ENCODE measurements around the gene H1-8.

Gene H1-8

DNA sequence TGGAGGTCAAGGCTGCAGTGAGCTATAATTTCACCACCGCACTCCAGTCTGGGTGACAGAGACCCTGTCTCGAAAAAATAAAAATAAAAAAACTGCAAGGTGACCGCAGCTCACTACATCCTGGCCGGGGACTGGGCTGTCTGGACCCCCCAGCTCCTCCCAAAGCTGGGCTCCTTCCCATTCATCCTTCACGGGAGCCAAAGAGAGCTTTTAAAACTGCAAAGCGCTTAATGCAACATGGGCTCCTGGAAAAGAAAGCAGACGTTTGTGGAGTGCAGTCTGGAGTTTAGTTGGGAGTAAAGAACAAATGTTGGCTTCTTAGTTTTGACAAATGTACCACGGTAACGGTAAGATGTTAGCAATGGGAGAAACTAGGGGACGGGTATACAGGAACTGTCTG, 51.4 kb downstream of the H1-8 start:
- no peak for DNase-seq (ENCODE audit: low spot score)

DNA sequence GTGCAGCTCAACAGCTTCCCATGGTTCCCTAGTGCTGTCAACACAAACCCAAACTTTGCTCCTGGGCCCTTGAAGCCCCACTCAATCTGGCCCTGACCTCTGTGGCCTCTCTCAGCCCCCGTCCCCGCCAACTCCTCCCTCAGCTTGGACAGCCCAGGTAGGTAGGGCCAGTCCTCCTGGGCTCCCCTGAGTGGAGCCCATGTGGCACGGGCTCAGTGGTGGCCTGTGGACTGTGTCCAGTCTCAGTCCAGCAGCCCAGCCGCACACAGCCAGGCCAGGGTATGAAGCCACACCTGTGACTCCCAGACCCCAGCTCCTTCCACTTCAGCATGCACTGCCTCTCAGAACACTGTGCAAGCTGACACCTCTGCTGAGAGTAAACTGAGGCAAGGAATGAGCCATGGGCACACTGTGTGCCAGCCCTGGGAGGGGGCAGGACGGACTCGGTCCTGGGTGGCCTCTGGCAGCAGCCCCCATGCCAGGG, 52.0 kb downstream of the H1-8 start:
- no peak for DNase-seq (ENCODE audit: low spot score)

DNA sequence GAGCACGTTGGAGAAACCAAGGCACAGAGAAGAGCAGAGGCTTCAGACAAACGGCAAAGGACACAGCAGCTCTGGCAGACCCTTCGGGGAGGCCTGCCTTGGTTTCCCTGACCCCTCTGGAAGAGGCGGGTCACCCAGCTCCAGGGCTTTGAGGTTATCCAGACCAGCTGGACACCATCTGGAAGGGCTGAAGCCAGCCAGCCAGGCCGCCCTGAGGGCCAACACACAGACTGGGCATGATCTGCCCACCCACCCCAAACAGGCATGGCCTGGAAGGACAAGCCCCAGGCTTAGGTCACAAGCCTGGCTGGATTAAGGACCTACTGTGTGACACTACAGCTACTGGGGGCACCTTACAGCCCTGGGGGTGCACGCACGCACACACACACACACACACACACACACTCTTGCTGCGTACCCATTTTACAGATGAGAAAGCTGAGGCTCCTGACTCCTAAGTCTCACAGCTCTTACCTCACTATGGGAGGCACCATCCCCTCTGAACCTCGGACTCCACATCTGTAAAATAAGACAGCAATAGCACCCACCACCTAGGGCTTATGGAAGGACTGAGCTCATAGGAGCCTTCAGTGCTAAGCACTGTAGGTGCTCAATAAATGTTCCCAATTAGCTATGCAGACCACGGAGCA, 52.7 kb downstream of the H1-8 start:
- no peak for DNase-seq (ENCODE audit: low spot score)

DNA sequence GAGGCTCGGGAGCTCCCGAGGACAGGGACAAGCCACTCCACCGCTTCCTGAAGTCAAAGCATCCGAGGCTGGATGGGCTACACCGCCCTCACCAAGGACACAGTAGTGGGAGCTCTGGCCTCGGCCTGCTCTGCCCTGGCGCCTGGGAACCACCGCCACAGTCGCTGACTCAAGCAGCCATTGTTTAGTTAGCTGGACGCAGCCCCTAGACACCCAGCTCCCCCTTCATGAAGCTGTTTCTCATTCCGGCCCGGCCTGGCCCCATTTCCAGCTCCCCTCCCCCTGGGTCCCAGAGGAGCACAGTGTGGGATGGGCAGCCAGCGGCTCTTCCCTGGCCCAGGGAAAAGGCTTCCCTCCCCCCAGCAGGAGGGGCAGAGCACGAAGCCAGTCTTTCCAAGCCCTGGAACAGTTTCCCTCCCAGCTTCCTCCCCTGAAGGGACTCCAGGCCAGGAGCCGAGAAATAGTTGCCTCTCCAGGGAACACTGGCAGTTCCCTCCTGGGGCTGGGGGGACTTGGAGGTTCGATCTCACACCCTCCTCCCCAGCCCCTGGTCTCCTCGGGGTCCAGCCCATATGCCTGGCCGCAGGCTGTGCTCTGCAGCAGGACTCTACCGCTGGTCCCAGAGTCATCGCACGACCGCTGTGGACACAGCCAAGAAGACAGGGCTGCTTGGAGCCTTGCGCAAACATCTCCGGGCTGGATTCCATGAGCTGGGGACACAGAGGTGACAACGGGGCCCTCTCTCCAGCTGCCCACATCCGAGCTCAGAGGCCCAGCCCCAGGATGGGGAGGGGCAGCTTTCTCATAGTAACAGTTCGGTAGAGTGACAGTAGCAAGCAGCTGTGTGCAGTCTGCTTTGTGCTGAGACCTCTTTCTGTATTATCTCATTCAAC, 53.5 kb downstream of the H1-8 start:
- DNase-seq (ENCODE audit: low spot score), result peak; percentile 62

DNA sequence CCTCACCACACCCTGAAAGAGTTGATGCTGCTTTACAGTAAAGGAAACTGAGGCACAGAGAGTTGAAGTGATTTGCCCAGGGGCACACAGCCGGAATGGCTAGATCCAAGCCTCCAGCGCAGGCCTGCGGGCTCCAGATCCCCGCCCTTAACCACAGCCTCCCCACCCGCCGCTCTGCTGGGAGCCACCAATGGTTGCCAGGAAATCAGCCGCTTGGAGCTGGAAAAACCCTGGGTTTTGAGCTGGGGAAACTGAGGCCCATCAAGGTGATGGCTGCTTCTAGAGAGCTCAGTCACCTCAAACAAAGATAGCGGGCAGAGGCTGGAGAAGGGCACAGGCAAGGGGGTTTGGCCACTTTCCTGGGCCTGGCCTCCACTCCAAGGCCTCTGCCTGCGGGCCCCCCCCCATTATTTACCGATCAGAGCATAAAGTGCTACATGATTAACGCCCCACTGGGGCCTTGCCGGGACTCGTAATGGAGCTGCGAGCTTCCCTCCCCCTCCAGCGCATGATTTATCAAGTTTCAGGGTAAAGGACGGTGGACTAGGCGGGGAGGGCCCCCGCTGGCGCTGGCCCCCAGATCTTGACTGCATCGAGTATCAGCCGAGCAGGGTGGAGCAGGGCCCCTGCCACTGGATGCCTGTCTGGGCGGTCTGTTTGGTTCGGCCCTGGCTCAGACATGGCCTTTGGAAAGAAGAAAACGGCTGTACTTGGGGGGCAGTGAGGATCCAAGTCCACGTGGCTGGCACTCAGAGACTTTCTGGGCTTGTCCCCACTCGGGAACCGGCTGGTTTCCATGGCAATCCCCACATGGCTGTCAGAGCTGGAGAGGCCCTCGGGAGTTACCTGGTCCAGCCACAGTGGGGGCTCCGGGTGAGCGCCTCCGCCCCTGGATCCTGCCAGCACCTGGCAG, 54.4 kb downstream of the H1-8 start:
- DNase-seq (ENCODE audit: low spot score), result no peak

DNA sequence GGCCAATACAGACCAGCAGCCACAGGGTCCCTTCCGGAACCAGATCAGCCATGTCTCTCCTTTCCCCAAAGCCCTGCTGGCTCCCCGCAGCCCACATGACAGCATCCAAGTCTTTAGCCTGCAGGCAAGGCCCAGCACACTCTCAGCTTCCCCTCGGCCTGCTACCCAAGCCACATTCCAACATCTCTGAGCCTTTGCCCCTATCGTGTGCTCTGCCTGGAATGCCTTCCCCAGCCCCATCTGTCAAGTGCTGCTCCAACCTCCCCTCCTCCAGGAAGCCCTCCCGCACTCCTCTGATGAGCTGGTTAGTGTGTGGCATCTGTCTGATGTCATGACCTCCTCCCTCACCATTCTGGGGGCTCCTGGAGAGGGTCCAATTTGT, 55.0 kb downstream of the H1-8 start:
- DNase-seq (ENCODE audit: low spot score), result no peak

DNA sequence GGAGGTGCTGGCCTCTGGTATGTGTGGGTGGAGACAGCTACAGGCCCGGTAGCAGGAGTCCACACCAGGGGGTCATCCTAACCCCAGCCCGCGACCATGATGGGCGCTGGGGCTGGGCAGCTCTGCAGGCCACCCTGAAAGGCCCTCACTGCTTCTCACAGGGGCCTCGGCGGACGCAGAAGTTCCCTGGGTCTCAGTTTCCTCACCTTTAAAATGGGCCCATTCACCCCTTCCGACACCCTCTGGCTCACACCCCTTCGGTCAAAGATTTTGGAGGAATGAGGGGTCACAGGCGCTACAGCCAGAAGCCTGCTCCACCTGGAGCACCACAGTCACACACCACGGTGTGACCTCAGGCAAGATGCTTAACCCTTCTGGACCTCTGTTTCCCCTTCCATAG, 55.5 kb downstream of the H1-8 start:
- no peak for DNase-seq (ENCODE audit: low spot score)

DNA sequence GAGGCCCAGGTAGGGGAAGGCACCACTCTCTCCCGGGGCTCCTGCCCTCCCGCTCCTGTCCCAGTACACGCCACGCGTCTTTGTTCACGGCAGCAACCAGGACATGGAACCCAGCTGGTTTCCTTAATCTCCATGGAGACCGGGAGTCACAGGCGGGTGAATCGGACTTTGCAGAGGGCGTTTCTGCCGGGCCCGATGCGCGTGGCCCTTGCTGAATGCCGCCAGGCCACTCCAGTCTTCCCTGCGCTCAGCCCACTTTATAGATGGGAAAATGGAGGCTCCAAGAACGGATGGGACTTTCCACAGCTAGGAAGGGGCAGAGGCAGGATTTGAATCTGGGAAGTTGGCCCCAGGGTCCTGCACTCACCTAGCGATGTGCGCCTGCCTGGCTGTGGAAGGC, 56.1 kb downstream of the H1-8 start:
- no peak for DNase-seq (ENCODE audit: low spot score)

DNA sequence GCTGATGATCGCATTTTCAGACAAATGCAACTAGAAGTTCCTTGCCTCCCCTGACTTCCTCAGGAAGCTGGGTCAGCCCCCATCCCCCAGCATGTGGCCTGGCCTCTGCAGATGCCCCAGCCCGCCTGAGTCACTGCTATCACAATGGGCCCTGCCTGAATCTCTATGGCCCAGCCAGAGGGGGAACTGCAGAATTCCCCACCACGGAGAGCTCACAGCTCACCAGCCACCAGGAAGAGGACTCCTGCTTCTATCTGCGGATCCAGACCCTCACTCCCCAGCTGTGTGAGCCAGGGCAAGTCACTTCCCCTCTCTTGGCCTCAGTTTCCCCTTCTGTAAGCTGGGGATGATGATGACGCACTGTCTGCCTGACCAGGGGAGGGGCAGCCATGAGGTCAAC, 56.6 kb downstream of the H1-8 start:
- DNase-seq (ENCODE audit: low spot score), result no peak

DNA sequence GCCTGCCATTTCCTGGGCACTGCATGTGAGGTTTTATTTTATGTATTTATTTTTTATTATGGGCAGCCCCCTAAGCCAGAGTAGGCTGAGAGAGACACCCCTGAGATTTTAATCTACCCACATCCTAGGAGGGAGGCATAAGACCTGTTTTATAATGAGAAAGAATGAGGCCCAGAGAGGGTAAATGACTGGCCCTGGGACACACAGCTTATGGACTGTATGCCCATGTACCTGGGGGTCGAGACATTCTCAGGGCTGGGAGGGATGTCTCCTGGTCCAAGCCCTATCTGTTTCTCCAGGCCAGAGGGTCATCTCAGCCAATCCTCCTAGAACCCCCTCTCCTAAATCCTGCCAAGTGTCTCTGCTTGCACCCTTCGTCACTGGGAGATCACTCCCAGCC, 57.4 kb downstream of the H1-8 start:
- DNase-seq (ENCODE audit: low spot score), result no peak

All from HuH-7 (cell line).